Activated CD4-positive, alpha-beta memory T cell treated with anti-CD3 and anti-CD28 coated beads, Interleukin-2, amount 10 ng/mL, durations not matched to agents 7 days and 5 days (primary cell): ENCODE results near the gene ADCY3. TPM values are rescaled to one million over a fixed set of nuclear protein-coding genes. Genes with fewer than 3 reads are reported as not detected.
A peak's percentile ranks its signal among the peaks of the same experiment; 100 is the strongest.

Experiments
- CTCF ChIA-PET: fragments of 350-600 bp; sonication (Branson Sonifier 250); formaldehyde crosslinking; loops from one replicate; lab custom pipeline; 2021; ENCODE audit warnings: antibody characterized with exemption, inconsistent platforms; lab: Charles Lee
- POLR2A ChIA-PET: fragments of 350-600 bp; sonication (Branson Sonifier 250); formaldehyde crosslinking; loops from one replicate; lab custom pipeline; 2021; ENCODE audit warnings: antibody characterized with exemption; lab: Charles Lee
- DNase-seq: peaks from one replicate; pipeline ENCODE4 v3.0.0-alpha.2; 2020
- H3K27ac Mint-ChIP-seq: one replicate; pipeline ENCODE4 v1.8.0; 2021; ENCODE audit warnings: mild to moderate bottlenecking, mixed read lengths
- H3K27me3 Mint-ChIP-seq: one replicate; pipeline ENCODE4 v1.8.0; 2021; ENCODE audit warnings: mixed read lengths
- H3K36me3 Mint-ChIP-seq: one replicate; pipeline ENCODE4 v1.8.0; 2021; ENCODE audit warnings: low read depth, mixed read lengths
- H3K4me1 Mint-ChIP-seq: one replicate; pipeline ENCODE4 v1.8.0; 2021; ENCODE audit warnings: mixed read lengths
- H3K4me3 Mint-ChIP-seq: one replicate; pipeline ENCODE4 v1.8.0; 2021; ENCODE audit warnings: mild to moderate bottlenecking, mixed read lengths
- H3K9me3 Mint-ChIP-seq: one replicate; pipeline ENCODE4 v1.8.0; 2021; ENCODE audit warnings: mixed read lengths
- total RNA-seq, 2 experiments: library from RNA; stranded (reverse); gene quantifications; one replicate each; pipeline ENCODE4 v1.2.3, GENCODE V29; 2021

ADCY3 gene
- total RNA-seq, 2 experiments from 2014 or later, result 55.6 to 58.5 TPM

- Mint-ChIP-seq H3K4me3 (no peak overlapping the region), H3K4me1 (no peaks in the 10 kb centered on the region), H3K36me3 (peaks cover 18% of the 10 kb centered on the region), H3K27ac (no peak overlapping the region), H3K27me3 (no peaks in the 10 kb centered on the region), H3K9me3 (no peaks in the 10 kb centered on the region)
- CTCF ChIA-PET, result interaction anchor here (0.6 kb wide), 1 partner anchor 310 kb away, joined by 4 read pairs; no protein-coding TSS in a partner anchor
- DNase-seq, result no peak
- POLR2A ChIA-PET, result no interaction called here
These were observed 86.0 kb downstream of the ADCY3 start for GRCh38 chr2:24833821-24834732.

GRCh38 chr2:24832931-24833701, 86.9 kb downstream of the ADCY3 start:
- ChIA-PET POLR2A (no interaction called here), CTCF (interaction anchor here (0.6 kb wide), 1 partner anchor 309 kb away, joined by 4 read pairs; no protein-coding TSS in a partner anchor)
- Mint-ChIP-seq H3K4me1 (no peaks in the 10 kb centered on the region), H3K27me3 (no peaks in the 10 kb centered on the region), H3K4me3 (no peak overlapping the region), H3K9me3 (no peaks in the 10 kb centered on the region), H3K27ac (no peak overlapping the region), H3K36me3 (peaks cover 17% of the 10 kb centered on the region)
- no peak for DNase-seq

- no peak for DNase-seq
- peaks cover 22% of the 10 kb centered on the region for H3K36me3 Mint-ChIP-seq
- CTCF ChIA-PET, result no interaction called here
- no peaks in the 10 kb centered on the region for H3K27me3 Mint-ChIP-seq
- no peaks in the 10 kb centered on the region for H3K9me3 Mint-ChIP-seq
- POLR2A ChIA-PET, result no interaction called here
- H3K27ac Mint-ChIP-seq, result no peak overlapping the region
- H3K4me1 Mint-ChIP-seq, result peaks cover 3% of the 10 kb centered on the region
- H3K4me3 Mint-ChIP-seq, result no peak overlapping the region
These were observed 87.5 kb downstream of the ADCY3 start for GRCh38 chr2:24832521-24832920.

GRCh38 chr2:24832073-24832461, 88.0 kb downstream of the ADCY3 start:
- CTCF ChIA-PET, result interaction anchor here (1.1 kb wide), 1 partner anchor 409 kb away, joined by 3 read pairs; no protein-coding TSS in a partner anchor

GRCh38 chr2:24831221-24832072, 88.6 kb downstream of the ADCY3 start:
- Mint-ChIP-seq H3K27ac (no peak overlapping the region), H3K4me1 (peaks cover 11% of the 10 kb centered on the region), H3K36me3 (peaks cover 23% of the 10 kb centered on the region), H3K4me3 (no peak overlapping the region), H3K27me3 (no peaks in the 10 kb centered on the region), H3K9me3 (no peaks in the 10 kb centered on the region)
- POLR2A ChIA-PET, result no interaction called here
- CTCF ChIA-PET, result interaction anchor here (0.7 to 1.1 kb wide), 2 partner anchors 409 to 514 kb away, joined by 3 read pairs; no protein-coding TSS in a partner anchor
- no peak for DNase-seq

More at GRCh38 chr2:24832073-24832461, 88.0 kb downstream of the ADCY3 start:
- no peaks in the 10 kb centered on the region for H3K9me3 Mint-ChIP-seq
- POLR2A ChIA-PET, result no interaction called here
- H3K27me3 Mint-ChIP-seq, result no peaks in the 10 kb centered on the region
- H3K4me3 Mint-ChIP-seq, result no peak overlapping the region
- no peak for DNase-seq
- peaks cover 22% of the 10 kb centered on the region for H3K36me3 Mint-ChIP-seq
- no peak overlapping the region for H3K27ac Mint-ChIP-seq
- peaks cover 7% of the 10 kb centered on the region for H3K4me1 Mint-ChIP-seq

- DNase-seq, result no peak
- H3K4me3 Mint-ChIP-seq, result no peak overlapping the region
- ChIA-PET CTCF (interaction anchor here (0.7 to 1.1 kb wide), 3 partner anchors 408 to 513 kb away, joined by 3 to 5 read pairs (median 3); no protein-coding TSS in a partner anchor), POLR2A (interaction anchor here (1.2 kb wide), 1 partner anchor 62 kb away, joined by 3 read pairs; no protein-coding TSS in a partner anchor)
- H3K27me3 Mint-ChIP-seq, result no peaks in the 10 kb centered on the region
- peaks cover 18% of the 10 kb centered on the region for H3K4me1 Mint-ChIP-seq
- H3K36me3 Mint-ChIP-seq, result peaks cover 23% of the 10 kb centered on the region
- no peak overlapping the region for H3K27ac Mint-ChIP-seq
- no peaks in the 10 kb centered on the region for H3K9me3 Mint-ChIP-seq
These were observed 89.3 kb downstream of the ADCY3 start for GRCh38 chr2:24830786-24831185.

DNA sequence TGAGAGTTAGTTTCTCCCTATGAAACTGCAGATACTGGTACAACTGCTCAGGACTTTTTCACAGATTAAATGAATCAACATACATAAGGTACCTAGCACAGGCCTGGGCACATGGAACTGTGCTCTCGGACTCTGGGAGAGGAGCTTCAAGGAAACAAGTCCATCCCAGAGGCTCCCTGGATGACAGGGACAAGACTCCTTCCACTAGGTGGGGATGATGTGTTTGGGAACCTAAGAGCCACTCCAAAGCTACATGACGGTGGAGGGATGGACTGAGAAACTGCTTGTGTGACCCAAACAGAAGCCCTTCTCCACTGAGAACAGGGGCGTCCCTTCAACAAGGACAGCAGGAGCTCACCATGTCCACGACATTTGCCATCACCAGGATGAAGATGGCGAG, 89.7 kb downstream of the ADCY3 start:
- ChIA-PET CTCF (interaction anchor here (0.7 to 1.2 kb wide), 3 partner anchors 217 to 513 kb away, joined by 3 to 5 read pairs (median 4); no protein-coding TSS in a partner anchor), POLR2A (interaction anchor here (1.2 kb wide), 1 partner anchor 62 kb away, joined by 3 read pairs; no protein-coding TSS in a partner anchor)
- Mint-ChIP-seq H3K4me3 (no peak overlapping the region), H3K27me3 (no peaks in the 10 kb centered on the region), H3K4me1 (peaks cover 22% of the 10 kb centered on the region), H3K9me3 (no peaks in the 10 kb centered on the region), H3K36me3 (peaks cover 25% of the 10 kb centered on the region), H3K27ac (no peak overlapping the region)
- DNase-seq, result no peak

- H3K4me1 Mint-ChIP-seq, result peaks cover 23% of the 10 kb centered on the region
- no peak overlapping the region for H3K27ac Mint-ChIP-seq
- no peaks in the 10 kb centered on the region for H3K27me3 Mint-ChIP-seq
- ChIA-PET POLR2A (interaction anchor here (1.2 to 1.6 kb wide), 2 partner anchors 36 to 418 kb away, joined by 5 to 10 read pairs; partner anchors contain the start of genes CENPO and PTRHD1), CTCF (interaction anchor here (0.6 to 4.8 kb wide), 16 partner anchors 9 to 650 kb away, joined by 3 to 54 read pairs (median 4); partner anchors contain the start of genes CENPO and PTRHD1)
- no peaks in the 10 kb centered on the region for H3K9me3 Mint-ChIP-seq
- H3K36me3 Mint-ChIP-seq, result peaks cover 37% of the 10 kb centered on the region
- DNase-seq, result no peak
- no peak overlapping the region for H3K4me3 Mint-ChIP-seq
These were observed 91.6 kb downstream of the ADCY3 start for GRCh38 chr2:24828238-24828996.

DNA sequence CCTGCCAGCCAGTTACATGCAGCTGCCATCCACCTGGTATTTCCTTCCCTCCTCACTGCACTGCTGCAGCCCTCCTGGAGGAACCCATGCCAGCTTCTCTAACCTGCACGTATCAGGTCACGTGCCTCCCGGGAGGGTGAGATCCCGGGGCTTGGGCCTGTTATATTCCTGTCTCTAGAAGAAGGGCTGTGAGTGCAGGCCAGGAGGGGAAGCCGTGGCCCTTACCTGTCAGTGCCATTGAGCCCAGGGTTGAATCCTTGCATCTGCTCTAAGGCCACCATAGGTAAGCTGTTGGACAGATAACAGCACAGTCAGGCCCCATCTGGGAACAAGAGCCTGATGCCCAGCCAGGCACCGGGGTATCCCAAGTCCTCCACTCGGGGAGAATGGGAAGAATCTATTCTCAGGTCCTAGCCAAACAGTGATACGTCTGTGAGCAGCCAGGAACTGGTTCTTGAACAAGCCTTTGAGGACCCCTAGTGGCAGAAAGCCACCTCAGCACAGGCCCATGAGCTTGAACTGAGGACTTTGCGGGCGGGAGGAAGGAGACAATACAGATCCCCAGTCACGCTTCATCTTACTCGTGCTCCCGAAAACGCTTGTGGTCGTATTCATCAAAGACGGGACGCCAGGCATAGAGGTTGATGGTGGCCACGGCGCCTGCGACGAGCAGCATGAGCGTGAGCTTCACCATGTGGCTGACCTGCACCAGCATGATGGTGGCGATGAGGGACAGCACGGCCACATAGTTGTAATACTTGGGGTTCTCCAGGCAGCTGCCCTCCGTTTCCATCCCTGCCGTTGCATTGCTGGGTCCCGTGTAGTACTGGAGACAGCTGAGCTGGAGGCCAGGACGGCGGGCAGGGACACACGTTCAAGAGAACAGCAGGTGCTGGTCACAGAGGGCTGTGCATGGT, 92.5 kb downstream of the ADCY3 start:
- peak; percentile 81 for DNase-seq
- H3K4me1 Mint-ChIP-seq, result peaks cover 23% of the 10 kb centered on the region
- H3K27ac Mint-ChIP-seq, result peak overlapping the region; percentile 41

GRCh38 chr2:24826773-24827145, 93.3 kb downstream of the ADCY3 start:
- Mint-ChIP-seq H3K27me3 (no peaks in the 10 kb centered on the region), H3K4me3 (no peak overlapping the region), H3K36me3 (peaks cover 41% of the 10 kb centered on the region), H3K4me1 (peaks cover 23% of the 10 kb centered on the region), H3K27ac (peak overlapping the region; percentile 81), H3K9me3 (no peaks in the 10 kb centered on the region)
- POLR2A ChIA-PET, result interaction anchor here (1.2 to 2.0 kb wide), 2 partner anchors 34 kb away, joined by 7 to 10 read pairs; partner anchors contain the start of genes CENPO and PTRHD1
- no peak for DNase-seq
- CTCF ChIA-PET, result interaction anchor here (1.1 to 4.8 kb wide), 9 partner anchors 8 to 417 kb away, joined by 3 to 54 read pairs (median 9); partner anchors contain the start of genes CENPO and PTRHD1

More for the DNA sequence above, 92.5 kb downstream of the ADCY3 start:
- H3K36me3 Mint-ChIP-seq, result peaks cover 41% of the 10 kb centered on the region
- no peak overlapping the region for H3K4me3 Mint-ChIP-seq
- H3K9me3 Mint-ChIP-seq, result no peaks in the 10 kb centered on the region
- ChIA-PET POLR2A (interaction anchor here (1.2 to 1.6 kb wide), 2 partner anchors 35 to 417 kb away, joined by 5 to 10 read pairs; partner anchors contain the start of genes CENPO and PTRHD1), CTCF (interaction anchor here (0.7 to 4.8 kb wide), 16 partner anchors 9 to 418 kb away, joined by 3 to 54 read pairs (median 4); partner anchors contain the start of genes CENPO and PTRHD1)
- H3K27me3 Mint-ChIP-seq, result no peaks in the 10 kb centered on the region
